ENCODE results near the gene BCAS4. TPM values are rescaled to one million over a fixed set of nuclear protein-coding genes. Genes with fewer than 3 reads are reported as not detected.

The BCAS4 gene
- total RNA-seq, 1 experiment from 2014 or later: 20.7 TPM

GRCh38 chr20:50886184-50886790 lies 91.4 kb downstream of the BCAS4 start:
- in situ Hi-C loops (cut with HindIII; ENCODE audit: low sequenced_read_pairs): no loop called here
- no peak for DNase-seq (ENCODE audit: low spot score)

DNA sequence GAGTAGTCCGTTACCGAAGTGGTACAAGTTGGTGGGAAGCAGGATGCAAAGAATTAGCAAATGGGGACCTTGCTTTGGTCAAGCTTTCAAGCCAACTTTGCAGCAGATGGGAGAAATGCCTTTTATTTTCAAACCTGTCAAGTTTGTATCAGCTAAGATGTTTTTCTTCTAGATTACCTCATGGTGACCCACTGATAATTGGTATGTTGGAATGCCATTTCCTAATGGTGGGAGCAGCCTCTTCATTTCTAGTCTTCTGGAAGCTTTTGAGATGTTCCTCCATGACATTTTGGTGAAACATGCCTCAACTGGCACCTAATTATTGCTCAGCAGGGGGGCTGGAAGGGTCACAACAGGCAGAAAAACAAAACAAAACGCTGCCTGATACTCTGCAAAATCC lies 92.7 kb downstream of the BCAS4 start:
- no peak for DNase-seq (ENCODE audit: low spot score)
- in situ Hi-C loops (cut with HindIII; ENCODE audit: low sequenced_read_pairs): no loop called here

GRCh38 chr20:50891138-50891537 lies 96.3 kb downstream of the BCAS4 start:
- in situ Hi-C loops (cut with HindIII; ENCODE audit: low sequenced_read_pairs): no loop called here
- DNase-seq (ENCODE audit: low spot score): no peak

DNA sequence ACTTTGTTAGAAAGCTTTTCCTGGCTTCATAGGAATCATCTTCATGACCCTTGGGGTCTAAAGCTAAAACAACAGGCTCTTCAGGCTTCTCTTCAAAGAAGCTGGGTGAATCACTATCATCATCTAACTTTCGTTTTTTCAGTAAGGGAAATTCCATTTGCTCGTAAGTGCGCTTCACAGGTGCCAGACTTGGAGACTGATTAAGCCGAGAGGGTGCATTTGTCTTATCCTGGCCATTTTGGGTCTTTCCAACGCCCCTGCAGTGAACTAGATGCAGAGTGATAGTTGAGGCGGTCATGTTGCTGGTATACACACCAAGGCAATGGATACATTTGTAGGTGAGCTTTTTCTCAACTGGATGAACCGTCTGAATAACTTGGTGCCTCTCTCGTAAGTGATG lies 97.5 kb downstream of the BCAS4 start:
- no peak for DNase-seq (ENCODE audit: low spot score)
- in situ Hi-C loops (cut with HindIII; ENCODE audit: low sequenced_read_pairs): no loop called here

DNA sequence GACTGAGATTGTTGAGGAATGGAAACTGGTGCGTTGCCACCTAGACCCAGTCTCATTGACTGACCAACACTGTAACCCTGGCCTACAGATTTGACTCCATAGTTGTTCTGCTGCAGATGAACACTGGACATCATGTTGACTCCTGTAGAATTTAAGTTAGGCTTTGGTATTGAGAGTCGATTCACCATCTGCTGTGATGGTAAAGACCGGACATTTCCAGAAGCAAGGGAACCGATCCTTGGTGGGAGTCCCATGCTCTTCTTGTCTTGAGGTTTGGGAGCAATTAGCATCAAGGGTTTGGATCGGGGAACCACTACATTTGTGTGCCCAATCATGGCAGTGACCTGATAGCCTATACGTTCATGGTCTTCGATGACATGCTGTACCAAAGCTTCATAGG lies 98.8 kb downstream of the BCAS4 start:
- in situ Hi-C loops (cut with HindIII; ENCODE audit: low sequenced_read_pairs): no loop called here

DNA sequence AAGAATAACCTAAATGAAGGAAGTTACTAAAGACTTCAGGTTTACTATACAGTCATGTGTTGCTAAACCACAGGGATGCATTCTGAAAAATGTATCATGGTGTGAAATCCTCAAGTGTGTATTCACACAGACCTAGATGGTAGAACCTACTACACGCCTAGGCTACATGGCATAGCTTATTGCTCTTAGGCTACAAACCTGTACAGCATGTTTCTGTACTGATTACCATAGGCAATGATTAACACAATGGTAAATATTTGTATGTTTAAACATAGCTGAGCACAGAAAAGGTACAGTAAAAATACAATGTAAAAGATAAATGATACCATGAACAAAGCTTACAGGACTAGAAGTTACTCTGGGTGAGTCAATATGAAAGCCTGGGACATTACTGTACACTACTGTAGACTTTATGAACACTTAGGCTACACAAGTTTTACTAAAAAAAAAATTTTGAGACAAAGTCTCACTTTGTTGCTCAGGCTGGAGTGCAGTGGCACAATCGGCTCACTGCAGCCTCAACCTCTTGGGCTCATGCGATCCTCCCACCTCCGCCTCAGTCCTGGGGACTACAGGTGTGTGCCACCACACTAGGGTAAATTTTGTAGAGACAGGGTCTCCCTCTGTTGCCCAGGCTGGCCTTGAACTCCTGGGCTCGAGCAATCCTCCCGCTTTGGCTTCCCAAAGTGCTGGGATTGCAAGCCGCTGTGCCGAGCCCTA lies 100.4 kb downstream of the BCAS4 start:
- in situ Hi-C loops (cut with HindIII; ENCODE audit: low sequenced_read_pairs): no loop called here
- DNase-seq (ENCODE audit: low spot score): no peak

More for the DNA sequence above, 98.8 kb downstream of the BCAS4 start:
- DNase-seq (ENCODE audit: low spot score): no peak

DNA sequence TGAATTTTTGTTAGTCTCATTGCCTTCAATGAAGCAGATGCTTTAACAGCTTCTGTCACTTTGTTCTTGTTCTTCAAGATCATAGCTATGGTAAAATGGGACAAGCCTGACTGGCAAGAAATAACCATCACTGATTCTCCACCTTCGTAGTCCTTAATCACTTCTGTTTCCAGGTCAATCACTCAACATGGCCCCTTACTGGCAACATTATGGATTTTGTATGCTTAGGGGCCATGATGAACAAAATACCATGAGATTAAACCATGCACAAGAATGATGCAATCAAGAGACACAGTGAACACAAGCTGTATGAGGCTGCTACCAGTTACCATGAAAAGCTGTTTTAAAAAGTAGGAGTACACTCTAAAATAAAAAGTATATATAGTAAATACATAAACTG lies 103.6 kb downstream of the BCAS4 start:
- in situ Hi-C loops (cut with HindIII; ENCODE audit: low sequenced_read_pairs): no loop called here
- no peak for DNase-seq (ENCODE audit: low spot score)

DNA sequence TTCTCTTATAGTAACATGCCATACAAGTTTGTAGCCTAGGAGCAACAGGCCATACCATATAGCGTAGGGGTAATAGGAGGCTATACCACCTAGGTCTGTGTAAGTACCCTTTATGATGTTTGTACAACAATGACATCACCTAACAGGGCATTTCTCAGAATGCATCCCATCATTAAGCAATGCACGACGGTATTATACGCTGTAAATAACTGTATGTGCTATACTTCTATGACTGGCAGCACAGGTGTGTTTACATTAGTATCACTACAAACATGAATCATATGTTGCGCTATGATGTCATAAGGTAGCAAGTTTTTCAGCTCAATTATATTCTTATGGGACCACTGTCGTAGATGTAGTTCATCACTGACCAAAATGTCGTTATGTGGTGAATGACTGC lies 105.4 kb downstream of the BCAS4 start:
- no peak for DNase-seq (ENCODE audit: low spot score)
- in situ Hi-C loops (cut with HindIII; ENCODE audit: low sequenced_read_pairs): no loop called here

GRCh38 chr20:50901301-50901700 lies 106.4 kb downstream of the BCAS4 start:
- in situ Hi-C loops (cut with HindIII; ENCODE audit: low sequenced_read_pairs): no loop called here

DNA sequence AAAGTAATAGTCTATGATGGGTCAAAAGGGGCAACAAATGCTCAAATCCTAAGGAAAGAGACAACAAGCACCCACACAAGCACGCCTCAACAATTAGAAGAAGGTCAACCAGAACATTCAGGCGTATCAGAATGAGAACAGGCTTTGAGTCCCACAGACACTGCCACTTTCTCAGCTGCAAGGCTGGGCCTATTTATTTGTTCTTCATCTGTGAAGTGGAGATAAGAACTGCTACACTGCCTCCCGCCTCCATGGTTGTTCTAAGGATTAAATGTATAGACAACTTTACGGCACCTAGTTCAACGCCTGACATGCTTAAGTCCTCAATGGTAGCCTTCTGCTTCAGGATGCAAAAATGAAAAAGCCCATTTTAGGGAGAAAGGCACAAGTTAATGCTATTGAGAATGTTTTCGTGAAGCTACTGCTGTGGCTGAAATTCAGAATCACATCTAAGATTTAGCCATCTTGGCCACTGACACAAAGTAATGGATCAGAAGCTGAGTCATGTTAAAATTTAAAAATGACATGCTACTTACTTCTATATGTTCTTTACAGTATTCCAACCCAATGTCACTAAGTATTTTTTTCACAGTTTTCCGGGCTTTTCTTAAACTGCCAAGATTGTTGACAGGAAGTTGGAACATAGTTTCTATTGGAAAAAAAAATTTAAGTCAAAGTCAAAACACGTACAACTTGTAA lies 108.6 kb downstream of the BCAS4 start:
- DNase-seq (ENCODE audit: low spot score): no peak
- in situ Hi-C loops (cut with HindIII; ENCODE audit: low sequenced_read_pairs): no loop called here

More at GRCh38 chr20:50901301-50901700, 106.4 kb downstream of the BCAS4 start:
- no peak for DNase-seq (ENCODE audit: low spot score)

- peak; percentile 43 for DNase-seq (ENCODE audit: low spot score)
- in situ Hi-C loops (cut with HindIII; ENCODE audit: low sequenced_read_pairs): no loop called here
Measured at GRCh38 chr20:50904067-50904570, 109.3 kb downstream of the BCAS4 start.

GRCh38 chr20:50909413-50909812 lies 114.6 kb downstream of the BCAS4 start:
- DNase-seq (ENCODE audit: low spot score): no peak
- in situ Hi-C loops (cut with HindIII; ENCODE audit: low sequenced_read_pairs): no loop called here

- in situ Hi-C loops (cut with HindIII; ENCODE audit: low sequenced_read_pairs): no loop called here
- DNase-seq (ENCODE audit: low spot score): no peak
Measured at GRCh38 chr20:50911030-50911429, 116.2 kb downstream of the BCAS4 start.

DNA sequence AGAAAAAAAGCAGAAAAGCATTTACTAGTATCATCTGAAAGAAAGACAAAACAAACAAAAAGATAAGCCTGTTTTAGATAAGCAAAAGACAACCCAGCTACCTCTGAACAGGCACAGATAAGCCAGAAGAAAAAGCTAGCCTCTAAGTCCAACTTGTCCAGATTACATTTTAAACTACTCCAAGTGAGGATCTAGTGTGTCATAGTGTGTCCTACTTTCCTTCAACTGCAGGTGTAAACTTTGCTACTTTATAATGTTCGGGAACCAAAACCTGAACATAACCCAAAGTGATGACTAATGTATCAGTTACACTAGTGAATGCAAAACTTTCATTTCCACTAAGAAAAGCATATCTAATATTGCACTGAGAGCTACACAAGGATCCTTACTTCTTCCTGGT lies 116.9 kb downstream of the BCAS4 start:
- in situ Hi-C loops (cut with HindIII; ENCODE audit: low sequenced_read_pairs): no loop called here
- DNase-seq (ENCODE audit: low spot score): no peak

DNA sequence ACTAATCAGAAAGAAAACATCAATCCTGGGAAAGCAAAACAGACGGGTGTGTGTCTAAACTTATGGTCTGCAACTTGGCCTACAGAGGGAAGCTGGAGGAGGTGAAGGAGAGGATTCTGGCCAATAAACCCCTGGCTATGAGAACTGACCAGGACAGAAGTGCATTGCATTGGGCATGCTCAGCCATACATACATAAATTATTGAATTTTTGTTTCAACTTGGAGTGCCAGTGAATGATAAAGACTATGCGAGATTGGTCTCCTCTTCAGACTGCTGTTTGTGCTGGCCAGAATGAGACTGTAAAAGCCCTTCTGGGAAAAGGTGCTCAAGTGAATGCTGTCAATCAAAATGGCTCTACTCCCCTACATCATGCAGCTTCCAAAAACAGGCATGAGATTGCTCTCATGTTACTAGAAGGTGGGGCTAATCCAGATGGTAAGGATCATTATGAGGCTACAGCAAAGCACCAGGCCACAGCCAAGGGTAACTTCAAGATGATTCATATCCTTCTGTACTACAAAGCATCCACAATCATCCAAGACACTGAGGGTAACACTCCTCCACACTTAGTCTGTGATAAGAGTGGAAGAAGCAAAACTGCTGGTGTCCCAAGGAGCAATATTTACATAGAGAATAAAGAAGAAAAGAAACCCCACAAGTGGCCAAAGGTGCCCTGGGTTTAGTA lies 119.0 kb downstream of the BCAS4 start:
- no peak for DNase-seq (ENCODE audit: low spot score)
- in situ Hi-C loops (cut with HindIII; ENCODE audit: low sequenced_read_pairs): no loop called here

DNA sequence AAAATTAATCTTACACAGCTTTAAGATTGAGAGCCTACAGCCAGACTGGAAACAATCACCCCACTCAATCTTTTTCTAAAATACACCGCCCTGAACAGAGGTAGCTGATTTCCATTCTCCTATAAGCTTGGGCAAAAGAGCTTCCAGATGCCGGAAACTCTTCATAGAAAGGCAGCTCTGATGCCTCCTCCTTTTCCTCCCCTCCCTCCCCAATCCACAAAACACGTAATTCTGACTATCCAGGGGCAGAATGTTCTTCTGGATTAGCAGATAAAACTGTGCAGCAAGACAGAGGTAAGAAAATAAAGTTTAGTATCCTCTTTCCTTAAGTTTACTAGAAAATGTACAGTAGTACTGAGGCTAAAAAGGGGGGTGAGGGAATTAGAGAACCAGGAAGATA lies 120.6 kb downstream of the BCAS4 start:
- in situ Hi-C loops (cut with HindIII; ENCODE audit: low sequenced_read_pairs): no loop called here
- no peak for DNase-seq (ENCODE audit: low spot score)

DNA sequence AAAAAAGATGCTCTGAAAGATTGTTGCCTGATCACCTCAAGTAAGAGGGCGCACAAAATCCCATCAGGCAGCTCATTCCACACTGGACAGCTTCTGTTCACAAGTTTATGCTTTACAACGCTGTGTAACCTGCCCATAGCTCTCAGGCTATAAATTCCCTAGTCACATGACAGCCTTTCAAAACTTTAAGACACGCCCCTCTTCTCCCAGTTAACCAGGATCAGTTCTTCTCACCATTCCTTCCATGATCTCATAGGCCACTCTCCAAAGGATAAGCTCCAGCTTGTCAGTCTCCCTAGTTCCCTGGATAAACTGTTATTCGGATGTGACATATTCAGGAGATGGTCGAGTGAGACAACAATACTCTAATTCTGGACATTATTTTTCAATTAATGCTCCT lies 121.4 kb downstream of the BCAS4 start:
- DNase-seq (ENCODE audit: low spot score): no peak
- in situ Hi-C loops (cut with HindIII; ENCODE audit: low sequenced_read_pairs): no loop called here

- in situ Hi-C loops (cut with HindIII; ENCODE audit: low sequenced_read_pairs): no loop called here
- no peak for DNase-seq (ENCODE audit: low spot score)
Measured at GRCh38 chr20:50916934-50917333, 122.1 kb downstream of the BCAS4 start.

- DNase-seq (ENCODE audit: low spot score): no peak
- in situ Hi-C loops (cut with HindIII; ENCODE audit: low sequenced_read_pairs): no loop called here
Measured at GRCh38 chr20:50918403-50918802, 123.5 kb downstream of the BCAS4 start.

DNA sequence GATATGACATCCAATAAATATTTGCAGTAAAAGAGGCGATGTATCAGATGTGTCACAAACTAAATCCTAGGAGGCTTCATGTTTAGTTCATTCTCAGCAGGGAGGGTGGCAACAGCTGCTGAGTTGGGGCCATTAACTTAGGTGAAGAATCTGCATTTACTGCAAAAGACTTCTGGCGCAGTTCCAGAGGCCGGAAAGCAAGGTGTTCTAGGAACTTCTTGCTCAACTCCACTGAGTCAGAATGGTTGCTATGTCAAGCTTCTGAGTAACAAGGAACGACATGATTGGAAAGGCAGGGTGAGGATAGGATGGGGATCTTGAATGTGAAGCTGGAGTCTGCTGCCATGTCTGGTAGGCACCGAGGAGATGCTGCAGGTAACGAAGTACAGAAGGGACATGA lies 124.7 kb downstream of the BCAS4 start:
- DNase-seq (ENCODE audit: low spot score): no peak
- in situ Hi-C loops (cut with HindIII; ENCODE audit: low sequenced_read_pairs): no loop called here
